HEK293 (cell line): Measurements from ENCODE around the gene SMAD7.

ENCODE experiments used
- CTCF ChIA-PET: fragments of 350-600 bp; formaldehyde crosslinking; extraction: SDS; loops from one replicate; lab custom pipeline; 2021; ENCODE audit warnings: antibody characterized with exemption; lab: Yijun Ruan, JAX
- POLR2A ChIA-PET: fragments of 300-600 bp; formaldehyde crosslinking; extraction: SDS; loops from one replicate; lab custom pipeline; 2020; ENCODE audit warnings: antibody characterized with exemption, inconsistent platforms; lab: Yijun Ruan, JAX
- H3K27ac ChIP-seq: fragments of 200-500 bp; sonication (Bioruptor generic); 2 replicates; pipeline ENCODE4 v1.5.1; 2014; ENCODE audit warnings: low read depth, low read length, control low read depth, inconsistent platforms; ENCODE audit errors: extremely low read depth
- H3K36me3 ChIP-seq, 2 experiments: fragments of 200-500 bp in 1 of 2; sonication (Bioruptor generic) in 1 of 2; 1 replicate in 1 of 2; 2 replicates in 1 of 2; pipeline ENCODE4 v1.5.1; 2014 to 2017; ENCODE audit warnings: inconsistent platforms in 2 of 2, low read length in 2 of 2; ENCODE audit not compliant: control insufficient read depth in 2 of 2, insufficient read depth in 1 of 2
- H3K4me1 ChIP-seq: fragments of 200-500 bp; sonication (Bioruptor generic); 2 replicates; pipeline ENCODE4 v1.5.1; 2014; ENCODE audit warnings: mild to moderate bottlenecking, low read length, inconsistent platforms; ENCODE audit not compliant: control insufficient read depth, insufficient read depth
- H3K4me3 ChIP-seq: 2 replicates; pipeline ENCODE4 v1.5.1; 2011; ENCODE audit warnings: low read depth, mild to moderate bottlenecking, control low read depth, low read length, moderate library complexity
- H3K9me3 ChIP-seq: fragments of 200-500 bp; sonication (Bioruptor generic); 2 replicates; pipeline ENCODE4 v1.5.1; 2014; ENCODE audit warnings: low read depth, low read length, inconsistent platforms; ENCODE audit not compliant: control insufficient read depth, insufficient read depth
- EGR2 ChIP-seq: fragments of 450-650 bp; formaldehyde crosslinking; IDR thresholded peaks from 2 replicates; pipeline ENCODE4 v1.5.1; 2016; ENCODE audit warnings: low read depth, missing biosample characterization, missing genetic modification characterization
- HIC1 ChIP-seq: fragments of 450-650 bp; formaldehyde crosslinking; IDR thresholded peaks from 2 replicates; pipeline ENCODE4 v1.5.1; 2016; ENCODE audit warnings: missing biosample characterization, missing genetic modification characterization
- HOXC10 ChIP-seq: sonication (generic); formaldehyde crosslinking; IDR thresholded peaks from 2 replicates; pipeline ENCODE4 v1.8.1; 2023; ENCODE audit warnings: mild to moderate bottlenecking, missing genetic modification reagents
- KLF1 ChIP-seq: fragments of 450-650 bp; formaldehyde crosslinking; IDR thresholded peaks from 2 replicates; pipeline ENCODE4 v1.5.1; 2016; ENCODE audit warnings: missing biosample characterization, missing genetic modification characterization
- MEIS1 ChIP-seq: sonication (generic); formaldehyde crosslinking; IDR thresholded peaks from 2 replicates; pipeline ENCODE4 v1.8.1; 2022; ENCODE audit warnings: missing genetic modification reagents, mild to moderate bottlenecking, borderline replicate concordance
- REPIN1 ChIP-seq: fragments of 450-650 bp; formaldehyde crosslinking; IDR thresholded peaks from 2 replicates; pipeline ENCODE4 v1.5.1; 2017; ENCODE audit warnings: missing biosample characterization, missing genetic modification characterization, low read depth
- WT1 ChIP-seq: fragments of 450-650 bp; formaldehyde crosslinking; IDR thresholded peaks from 2 replicates; pipeline ENCODE4 v1.5.1; 2016; ENCODE audit warnings: missing biosample characterization, missing genetic modification characterization
- ZBTB21 ChIP-seq: fragments of 450-650 bp; formaldehyde crosslinking; IDR thresholded peaks from 2 replicates; pipeline ENCODE4 v1.5.1; 2017; ENCODE audit warnings: missing biosample characterization, missing genetic modification characterization
- ZBTB48 ChIP-seq: fragments of 450-650 bp; formaldehyde crosslinking; IDR thresholded peaks from 2 replicates; pipeline ENCODE4 v1.5.1; 2016; ENCODE audit warnings: missing biosample characterization, missing genetic modification characterization
- ZFHX2 ChIP-seq: fragments of 450-650 bp; formaldehyde crosslinking; conservative IDR thresholded peaks from 2 replicates; pipeline ENCODE4 v1.5.1; 2016; ENCODE audit warnings: missing biosample characterization, missing genetic modification characterization
- ZFP37 ChIP-seq: fragments of 450-650 bp; formaldehyde crosslinking; IDR thresholded peaks from 2 replicates; pipeline ENCODE4 v1.5.1; 2016; ENCODE audit warnings: missing biosample characterization, missing genetic modification characterization
- ZIC2 ChIP-seq: fragments of 450-650 bp; formaldehyde crosslinking; IDR thresholded peaks from 2 replicates; pipeline ENCODE4 v1.5.1; 2016; ENCODE audit warnings: missing biosample characterization, missing genetic modification characterization
- ZNF112 ChIP-seq: fragments of 450-650 bp; formaldehyde crosslinking; IDR thresholded peaks from 2 replicates; pipeline ENCODE4 v1.5.0; 2017; ENCODE audit warnings: missing biosample characterization, missing genetic modification characterization
- ZNF175 ChIP-seq: fragments of 450-650 bp; formaldehyde crosslinking; IDR thresholded peaks from 2 replicates; pipeline ENCODE4 v1.5.1; 2016; ENCODE audit warnings: missing biosample characterization, missing genetic modification characterization
- ZNF184 ChIP-seq: fragments of 450-650 bp; IDR thresholded peaks from 2 replicates; pipeline ENCODE4 v1.5.1; 2018; ENCODE audit warnings: missing biosample characterization, mild to moderate bottlenecking, missing genetic modification characterization
- ZNF214 ChIP-seq: fragments of 450-650 bp; formaldehyde crosslinking; IDR thresholded peaks from 2 replicates; pipeline ENCODE4 v1.5.1; 2017; ENCODE audit warnings: missing biosample characterization, mild to moderate bottlenecking, missing genetic modification characterization, borderline replicate concordance
- ZNF223 ChIP-seq: fragments of 450-650 bp; formaldehyde crosslinking; IDR thresholded peaks from 2 replicates; pipeline ENCODE4 v1.5.1; 2016; ENCODE audit warnings: missing biosample characterization, missing genetic modification characterization
- ZNF280D ChIP-seq: fragments of 450-650 bp; formaldehyde crosslinking; IDR thresholded peaks from 2 replicates; pipeline ENCODE4 v1.5.1; 2016; ENCODE audit warnings: missing biosample characterization, missing genetic modification characterization
- ZNF501 ChIP-seq: fragments of 450-650 bp; formaldehyde crosslinking; IDR thresholded peaks from 2 replicates; pipeline ENCODE4 v1.5.1; 2016; ENCODE audit warnings: missing biosample characterization, missing genetic modification characterization
- TF ChIP-seq, protein P1 (sequence below): fragments of 450-650 bp; formaldehyde crosslinking; IDR thresholded peaks from 2 replicates; pipeline ENCODE4 v1.5.1; 2017; ENCODE audit warnings: missing biosample characterization, missing genetic modification characterization
- TF ChIP-seq, protein P2 (sequence below): fragments of 450-650 bp; formaldehyde crosslinking; IDR thresholded peaks from 2 replicates; pipeline ENCODE4 v1.5.1; 2016; ENCODE audit warnings: missing biosample characterization, missing genetic modification characterization

Gene SMAD7

DNA sequence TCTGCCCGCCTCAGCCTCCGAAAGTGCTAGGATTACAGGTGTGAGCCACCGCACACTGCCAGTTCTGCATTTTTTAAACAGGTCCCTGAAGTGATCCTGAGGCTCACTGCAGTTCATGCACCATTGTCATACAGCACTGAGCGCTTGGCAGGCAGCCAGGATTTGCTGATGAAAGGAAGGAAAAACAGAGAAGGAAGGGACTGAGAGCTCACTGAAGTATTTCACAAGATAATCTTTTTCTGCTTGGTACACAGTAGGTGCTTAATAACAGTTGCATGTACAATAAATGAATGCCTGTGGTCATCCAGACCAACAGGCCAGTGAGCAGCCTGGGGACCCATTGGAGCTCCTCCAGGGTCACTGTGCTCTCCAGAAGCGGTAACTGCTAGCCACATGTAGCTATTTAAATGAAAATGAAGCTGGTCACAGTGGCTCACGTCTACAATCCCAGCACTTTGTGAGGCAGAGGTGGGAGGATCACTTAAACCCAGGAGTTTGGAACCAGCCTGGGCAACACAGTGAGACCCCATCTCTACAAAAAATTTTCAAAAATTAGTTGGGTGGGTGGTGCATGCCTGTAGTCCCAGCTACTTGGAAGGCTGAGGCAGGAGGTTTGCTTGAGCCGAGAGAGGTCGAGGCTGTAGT, 33.1 kb upstream of the SMAD7 start (continued):
- TF ChIP-seq ZNF280D (tag by site-specific recombination) = no peak
- TF ChIP-seq, all 188 proteins: peak for 13

- Histone ChIP-seq H3K4me1 (peaks cover 15% of the 10 kb centered on the region), H3K27ac (no peak overlapping the region), H3K4me3 (no peak overlapping the region), H3K36me3 (no peaks in the 10 kb centered on the region), H3K9me3 (no peaks in the 10 kb centered on the region)
- peak; percentile 37 for TF ChIP-seq ZFHX2 (tag by site-specific recombination)
- TF ChIP-seq ZIC2 (tag by site-specific recombination) = peak; percentile 44
- no peak for TF ChIP-seq ZNF223 (tag by site-specific recombination)
- TF ChIP-seq EGR2 (tag by site-specific recombination) = peak; percentile 24; the same call in 1 of the 2 replicates
- TF ChIP-seq, protein P1, sequence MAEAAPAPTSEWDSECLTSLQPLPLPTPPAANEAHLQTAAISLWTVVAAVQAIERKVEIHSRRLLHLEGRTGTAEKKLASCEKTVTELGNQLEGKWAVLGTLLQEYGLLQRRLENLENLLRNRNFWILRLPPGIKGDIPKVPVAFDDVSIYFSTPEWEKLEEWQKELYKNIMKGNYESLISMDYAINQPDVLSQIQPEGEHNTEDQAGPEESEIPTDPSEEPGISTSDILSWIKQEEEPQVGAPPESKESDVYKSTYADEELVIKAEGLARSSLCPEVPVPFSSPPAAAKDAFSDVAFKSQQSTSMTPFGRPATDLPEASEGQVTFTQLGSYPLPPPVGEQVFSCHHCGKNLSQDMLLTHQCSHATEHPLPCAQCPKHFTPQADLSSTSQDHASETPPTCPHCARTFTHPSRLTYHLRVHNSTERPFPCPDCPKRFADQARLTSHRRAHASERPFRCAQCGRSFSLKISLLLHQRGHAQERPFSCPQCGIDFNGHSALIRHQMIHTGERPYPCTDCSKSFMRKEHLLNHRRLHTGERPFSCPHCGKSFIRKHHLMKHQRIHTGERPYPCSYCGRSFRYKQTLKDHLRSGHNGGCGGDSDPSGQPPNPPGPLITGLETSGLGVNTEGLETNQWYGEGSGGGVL (tag by site-specific recombination) = peak; percentile 29; the same call in 1 of the 2 replicates
- CTCF ChIA-PET = interaction anchor here (1.0 kb wide), 1 partner anchor 318 kb away, joined by 3 read pairs; no protein-coding TSS in a partner anchor
- POLR2A ChIA-PET = interaction anchor here (0.5 to 3.1 kb wide), 4 partner anchors 12 to 1810 kb away, joined by 3 to 16 read pairs (median 5); no protein-coding TSS in a partner anchor
Observed at GRCh38 chr18:48982266-48982665, 31.5 kb upstream of the SMAD7 start.

DNA sequence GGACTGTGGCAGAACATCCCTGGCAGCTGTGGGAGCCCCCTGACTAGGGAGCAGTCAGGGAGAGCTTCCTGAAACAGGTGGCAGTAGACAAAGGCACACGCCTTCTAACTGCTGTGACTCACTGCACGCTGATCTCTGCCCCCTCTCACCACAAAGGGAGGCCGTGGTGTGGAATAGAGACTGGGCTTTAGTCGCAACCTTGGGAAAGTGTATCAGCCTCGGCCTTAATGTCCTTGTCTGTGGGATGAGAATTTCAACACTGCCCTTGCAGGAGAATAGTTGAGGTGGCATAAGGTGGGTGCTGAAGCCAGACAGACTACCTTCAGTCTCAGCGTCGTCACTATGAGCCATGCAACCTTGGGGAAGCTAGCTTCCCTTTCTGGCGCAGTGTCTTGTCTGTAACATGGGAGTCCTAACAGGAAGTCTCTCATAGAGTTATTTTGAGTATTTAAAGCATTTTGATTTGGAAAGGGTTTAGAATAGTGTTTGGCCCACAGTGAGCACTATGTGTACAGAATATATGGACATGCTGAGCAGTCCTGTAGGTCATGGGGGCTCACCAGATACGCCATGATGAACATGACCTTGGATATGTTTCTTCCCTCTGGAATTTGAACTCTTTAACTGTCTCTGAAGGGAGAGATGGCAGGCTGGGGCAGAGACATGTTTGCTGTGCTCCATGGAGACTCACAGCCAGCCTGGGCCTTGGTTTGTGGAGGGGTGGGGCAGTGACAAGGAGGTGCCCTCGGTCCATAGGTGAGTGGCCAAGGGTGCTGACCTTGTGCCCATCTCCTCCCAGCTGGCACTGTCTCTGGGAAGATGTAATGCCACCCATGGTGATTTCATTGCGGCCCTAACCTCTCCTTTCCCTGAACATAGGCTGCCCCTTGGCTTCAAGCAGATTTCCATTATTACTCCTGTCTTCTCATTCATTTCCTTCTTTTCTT, 29.5 kb upstream of the SMAD7 start:
- Histone ChIP-seq H3K27ac (no peak overlapping the region), H3K4me1 (peaks cover 19% of the 10 kb centered on the region), H3K4me3 (no peak overlapping the region), H3K36me3 (no peaks in the 10 kb centered on the region), H3K9me3 (no peaks in the 10 kb centered on the region)
- ChIA-PET CTCF (no interaction called here), POLR2A (interaction anchor here (0.7 to 0.9 kb wide), 2 partner anchors 28 to 50 kb away, joined by 3 read pairs; no protein-coding TSS in a partner anchor)
- TF ChIP-seq KLF1 (no peak), ZBTB48 (tag by site-specific recombination) (0 out of 2 replicates have a peak, but pooled peaks have one; percentile 21), HOXC10 (no peak), ZNF175 (tag by site-specific recombination) (no peak), ZNF501 (no peak), ZNF112 (tag by site-specific recombination) (no peak), ZNF184 (tag by site-specific recombination) (no peak), MEIS1 (CRISPR knock-in tag) (no peak), ZNF214 (tag by site-specific recombination) (no peak), ZBTB21 (tag by site-specific recombination) (no peak), WT1 (no peak), REPIN1 (no peak), HIC1 (0 out of 2 replicates have a peak, but pooled peaks have one; percentile 12), EGR2 (tag by site-specific recombination) (peak; percentile 16; the same call in 1 of the 2 replicates), ZFP37 (no peak)
- TF ChIP-seq, protein P2, sequence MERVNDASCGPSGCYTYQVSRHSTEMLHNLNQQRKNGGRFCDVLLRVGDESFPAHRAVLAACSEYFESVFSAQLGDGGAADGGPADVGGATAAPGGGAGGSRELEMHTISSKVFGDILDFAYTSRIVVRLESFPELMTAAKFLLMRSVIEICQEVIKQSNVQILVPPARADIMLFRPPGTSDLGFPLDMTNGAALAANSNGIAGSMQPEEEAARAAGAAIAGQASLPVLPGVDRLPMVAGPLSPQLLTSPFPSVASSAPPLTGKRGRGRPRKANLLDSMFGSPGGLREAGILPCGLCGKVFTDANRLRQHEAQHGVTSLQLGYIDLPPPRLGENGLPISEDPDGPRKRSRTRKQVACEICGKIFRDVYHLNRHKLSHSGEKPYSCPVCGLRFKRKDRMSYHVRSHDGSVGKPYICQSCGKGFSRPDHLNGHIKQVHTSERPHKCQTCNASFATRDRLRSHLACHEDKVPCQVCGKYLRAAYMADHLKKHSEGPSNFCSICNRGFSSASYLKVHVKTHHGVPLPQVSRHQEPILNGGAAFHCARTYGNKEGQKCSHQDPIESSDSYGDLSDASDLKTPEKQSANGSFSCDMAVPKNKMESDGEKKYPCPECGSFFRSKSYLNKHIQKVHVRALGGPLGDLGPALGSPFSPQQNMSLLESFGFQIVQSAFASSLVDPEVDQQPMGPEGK = 0 out of 2 replicates have a peak, but pooled peaks have one; percentile 15
